H1 (cell line): ENCODE measurements around the gene HIVEP3. TPM values are rescaled to one million over a fixed set of nuclear protein-coding genes. Genes with fewer than 3 reads are reported as not detected.

ENCODE experiments used
- CTCF ChIA-PET: fragments of 300-600 bp; sonication (Branson Sonifier 250); formaldehyde crosslinking; loops from one replicate; lab custom pipeline; 2021; ENCODE audit not compliant: partially characterized antibody; lab: Charles Lee
- POLR2A ChIA-PET: fragments of 300-600 bp; sonication (Branson Sonifier 250); formaldehyde crosslinking; loops from one replicate; lab custom pipeline; 2021; ENCODE audit warnings: inconsistent platforms; ENCODE audit not compliant: partially characterized antibody; lab: Charles Lee
- DNase-seq, 2 experiments: peaks; one replicate each; pipeline versions ENCODE4 v3.0.0 to v3.0.0-alpha.2; 2010 to 2022; ENCODE audit warnings: low spot score in 2 of 2, low read depth in 1 of 2, mixed read lengths in 1 of 2
- FAIRE-seq: peaks from 2 replicates; lab custom pipeline; 2011; peaks lifted over from hg19 to GRCh38; lab: Jason Lieb, UNC
- H2AFZ ChIP-seq: 2 replicates; pipeline ENCODE4 v1.8.1; 2012; ENCODE audit warnings: low read length, inconsistent platforms
- H2AK5ac ChIP-seq: 2 replicates; pipeline ENCODE4 v1.6.1; 2013; ENCODE audit warnings: low read depth, low read length
- H2BK120ac ChIP-seq: replicated peaks from 2 replicates; pipeline ENCODE3; 2013; ENCODE audit warnings: low read depth, low read length, inconsistent platforms
- H2BK12ac ChIP-seq: 2 replicates; pipeline ENCODE4 v1.6.1; 2013; ENCODE audit warnings: low read depth, low read length
- H2BK15ac ChIP-seq: 2 replicates; pipeline ENCODE4 v1.6.1; 2013; ENCODE audit warnings: low read length
- H2BK20ac ChIP-seq: 2 replicates; pipeline ENCODE4 v1.6.1; 2013; ENCODE audit warnings: low read length
- H2BK5ac ChIP-seq: 2 replicates; pipeline ENCODE4 v1.6.1; 2013; ENCODE audit warnings: low read depth, low read length
- H3K14ac ChIP-seq: 2 replicates; pipeline ENCODE4 v1.6.1; 2013; ENCODE audit warnings: inconsistent platforms; ENCODE audit not compliant: insufficient read length
- H3K18ac ChIP-seq: 2 replicates; pipeline ENCODE4 v1.6.1; 2013; ENCODE audit warnings: low read length; ENCODE audit errors: extremely low read depth
- H3K23ac ChIP-seq: 2 replicates; pipeline ENCODE4 v1.6.1; 2013; ENCODE audit warnings: inconsistent platforms; ENCODE audit not compliant: insufficient read length
- H3K23me2 ChIP-seq: 2 replicates; pipeline ENCODE4 v1.6.1; 2013; ENCODE audit warnings: low read depth, low read length
- H3K27ac ChIP-seq: 2 replicates; pipeline ENCODE4 v1.6.1; 2011; ENCODE audit warnings: low read depth, low read length, inconsistent platforms
- H3K27me3 ChIP-seq, 4 experiments: replicated peaks in 1 of 4; 1 replicate in 1 of 4; 2 replicates in 3 of 4; pipeline versions ENCODE4 v1.6.1 to v1.8.1; 2011 to 2013; ENCODE audit warnings: low read length in 3 of 4, mild to moderate bottlenecking in 3 of 4, inconsistent platforms in 2 of 4, mixed read lengths in 2 of 4, moderate library complexity in 1 of 4; ENCODE audit not compliant: control insufficient read depth in 3 of 4, insufficient read depth in 3 of 4; ENCODE audit errors: extremely low read depth in 1 of 4
- H3K36me3 ChIP-seq, 4 experiments: 2 replicates each; pipeline versions ENCODE4 v1.6.1 to v1.8.1; 2011 to 2013; ENCODE audit warnings: mild to moderate bottlenecking in 4 of 4, low read length in 3 of 4, moderate library complexity in 2 of 4, control low read depth in 1 of 4, inconsistent platforms in 1 of 4; ENCODE audit not compliant: insufficient read depth in 4 of 4, control insufficient read depth in 2 of 4
- H3K4ac ChIP-seq: replicated peaks from 2 replicates; pipeline ENCODE3; 2013; ENCODE audit warnings: low read length, low read depth, mixed read lengths, inconsistent platforms; ENCODE audit not compliant: insufficient read length
- H3K4me1 ChIP-seq, 4 experiments: replicated peaks in 1 of 4; 1 replicate in 1 of 4; 2 replicates in 3 of 4; pipeline versions ENCODE4 v1.6.1 to v1.8.1; 2011 to 2013; ENCODE audit warnings: low read length in 3 of 4, inconsistent platforms in 2 of 4, mixed read lengths in 1 of 4; ENCODE audit not compliant: insufficient read depth in 4 of 4, control insufficient read depth in 3 of 4
- H3K4me2 ChIP-seq, 2 experiments: 2 replicates each; pipeline versions ENCODE4 v1.6.1 to v1.8.1; 2011 to 2013; ENCODE audit warnings: low read depth in 2 of 2, low read length in 2 of 2, control low read depth in 1 of 2, inconsistent platforms in 1 of 2, mild to moderate bottlenecking in 1 of 2; ENCODE audit not compliant: insufficient read depth in 1 of 2
- H3K4me3 ChIP-seq, 4 experiments: fragments of 200-600, 300-600 bp in 1 of 4; sonication (generic), shearing (Covaris generic), sonication (Bioruptor Twin) in 1 of 4; 2 replicates each; pipeline versions ENCODE4 v1.5.1 to v1.8.1; 2011 to 2016; ENCODE audit warnings: low read length in 4 of 4, low read depth in 3 of 4, control low read depth in 2 of 4, inconsistent platforms in 2 of 4, mild to moderate bottlenecking in 2 of 4, mixed read lengths in 1 of 4, moderate library complexity in 1 of 4; ENCODE audit not compliant: insufficient read depth in 2 of 4; ENCODE audit errors: extremely low read depth in 1 of 4
- H3K56ac ChIP-seq: replicated peaks from 2 replicates; pipeline ENCODE3; 2013; ENCODE audit warnings: low read depth, mild to moderate bottlenecking, mixed read lengths, low read length, inconsistent platforms; ENCODE audit not compliant: insufficient read length
- H3K79me1 ChIP-seq: 2 replicates; pipeline ENCODE4 v1.6.1; 2013; ENCODE audit warnings: low read depth, low read length, control low read depth
- H3K79me2 ChIP-seq, 2 experiments: 2 replicates each; pipeline versions ENCODE4 v1.6.1 to v1.8.1; 2012 to 2013; ENCODE audit warnings: low read length in 2 of 2, mild to moderate bottlenecking in 2 of 2, inconsistent platforms in 1 of 2; ENCODE audit not compliant: insufficient read depth in 2 of 2, control insufficient read depth in 1 of 2
- H3K9ac ChIP-seq, 4 experiments: replicated peaks in 1 of 4; 1 replicate in 1 of 4; 2 replicates in 3 of 4; pipeline versions ENCODE4 v1.6.1 to v1.8.1; 2011 to 2013; ENCODE audit warnings: low read depth in 3 of 4, low read length in 3 of 4, control low read depth in 2 of 4, mild to moderate bottlenecking in 2 of 4, moderate library complexity in 2 of 4, inconsistent platforms in 1 of 4; ENCODE audit errors: extremely low read depth in 1 of 4
- H3K9me3 ChIP-seq, 2 experiments: 2 replicates each; pipeline versions ENCODE4 v1.6.1 to v1.8.1; 2012 to 2013; ENCODE audit warnings: mild to moderate bottlenecking in 2 of 2, moderate library complexity in 2 of 2, control low read depth in 1 of 2, inconsistent platforms in 1 of 2, low read depth in 1 of 2, low read length in 1 of 2, mixed read lengths in 1 of 2; ENCODE audit not compliant: insufficient read depth in 2 of 2
- H4K20me1 ChIP-seq, 2 experiments: replicated peaks in 1 of 2; 2 replicates each; pipeline versions ENCODE3 to v1.8.1; 2011 to 2013; ENCODE audit warnings: inconsistent platforms in 2 of 2, low read length in 2 of 2, mild to moderate bottlenecking in 1 of 2; ENCODE audit not compliant: insufficient read depth in 2 of 2, control insufficient read depth in 1 of 2
- H4K5ac ChIP-seq: 2 replicates; pipeline ENCODE4 v1.6.1; 2013; ENCODE audit warnings: low read length, low read depth, mixed read lengths, inconsistent platforms; ENCODE audit not compliant: insufficient read length
- H4K8ac ChIP-seq: 2 replicates; pipeline ENCODE4 v1.8.0; 2013; ENCODE audit warnings: mild to moderate bottlenecking, moderate library complexity, low read length, inconsistent platforms; ENCODE audit not compliant: insufficient read depth; ENCODE audit errors: extremely low read depth
- H4K91ac ChIP-seq: replicated peaks from 2 replicates; pipeline ENCODE3; 2013; ENCODE audit warnings: low read length, mixed read lengths, inconsistent platforms; ENCODE audit not compliant: insufficient read length
- CBX5 ChIP-seq: fragments of 300-800, 300-1000 bp; sonication (generic); IDR thresholded peaks from 2 replicates; pipeline ENCODE4 v1.7.1; 2016; ENCODE audit warnings: antibody characterized with exemption, low read length, low read depth
- CBX8 ChIP-seq: fragments of 300-800, 300-1000 bp; sonication (generic); IDR thresholded peaks from 2 replicates; pipeline ENCODE4 v1.7.1; 2016; ENCODE audit warnings: low read depth, low read length, borderline replicate concordance
- CEBPB ChIP-seq: IDR thresholded peaks from 2 replicates; pipeline ENCODE4 v1.6.1; 2012; ENCODE audit warnings: low read depth, low read length
- HDAC6 ChIP-seq: IDR thresholded peaks from one replicate; pipeline ENCODE4 v1.7.1; 2012; ENCODE audit warnings: low read depth, mild to moderate bottlenecking, inconsistent platforms, low read length, moderate library complexity
- KDM5A ChIP-seq: fragments of 200-600 bp; IDR thresholded peaks from 2 replicates; pipeline ENCODE4 v1.7.1; 2012; ENCODE audit warnings: mild to moderate bottlenecking, low read length, inconsistent platforms, mixed read lengths
- MAFK ChIP-seq: IDR thresholded peaks from 2 replicates; pipeline ENCODE4 v1.6.1; 2012; ENCODE audit warnings: low read depth, mild to moderate bottlenecking, improper control_type of control experiment, low read length
- POLR2A ChIP-seq, 2 experiments: IDR thresholded peaks; 1 replicate in 1 of 2; 2 replicates in 1 of 2; pipeline ENCODE4 v1.6.1; 2011; ENCODE audit warnings: low read depth in 2 of 2, low read length in 2 of 2, mild to moderate bottlenecking in 2 of 2; ENCODE audit errors: control extremely low read depth in 1 of 2
- RAD21 ChIP-seq, 2 experiments: IDR thresholded peaks in 1 of 2; conservative IDR thresholded peaks in 1 of 2; 2 replicates each; pipeline ENCODE4 v1.6.1; 2011; ENCODE audit warnings: low read depth in 2 of 2, low read length in 2 of 2, improper control_type of control experiment in 1 of 2, inconsistent platforms in 1 of 2, mild to moderate bottlenecking in 1 of 2, moderate library complexity in 1 of 2
- RFX5 ChIP-seq: IDR thresholded peaks from 2 replicates; pipeline ENCODE4 v1.6.1; 2011; ENCODE audit warnings: low read depth, low read length, improper control_type of control experiment, borderline replicate concordance
- SP2 ChIP-seq: IDR thresholded peaks from 2 replicates; pipeline ENCODE4 v1.6.1; 2012; ENCODE audit warnings: mild to moderate bottlenecking, low read length, inconsistent platforms
- WGBS, 2 experiments: shearing (Covaris generic) in 1 of 2; methylation state at CpG; one replicate each; pipeline versions ENCODE4 v1.1.6 to v1.1.7; 2013 to 2015; ENCODE audit warnings: low lambda C conversion rate in 2 of 2, mixed read lengths in 2 of 2, inconsistent platforms in 1 of 2, low coverage in 1 of 2, missing lambda C conversion rate in 1 of 2; ENCODE audit not compliant: insufficient replicate concordance in 2 of 2, insufficient coverage in 1 of 2, insufficient read length in 1 of 2; ENCODE audit errors: extremely low coverage in 1 of 2, missing lambda C conversion rate in 1 of 2; 5-methylcytosine and 5-hydroxymethylcytosine counted together
- polyA plus RNA-seq, 7 experiments: library from polyadenylated mRNA; depleted of rRNA in 3 of 7; stranded (reverse) in 5 of 7; unstranded in 2 of 7; fragments of >200 nt in 5 of 7; fragments of 200-250 nt in 2 of 7; gene quantifications; 1 replicate in 5 of 7; 2 replicates in 1 of 7; 4 replicates in 1 of 7; pipeline versions ENCODE4 v1.2.1 to v1.2.3, GENCODE V29; 2011 to 2013; ENCODE audit warnings: missing spikeins in 2 of 7, mixed read lengths in 2 of 7
- total RNA-seq: library from RNA; stranded (reverse); fragmentation: NEBNext Ultra II Directional; extraction: Animal tissue kit (Norgen Biotek cat#: 25700); gene quantifications from 2 replicates; pipeline ENCODE4 v1.2.1, GENCODE V29; 2021
- TF ChIP-seq, protein P1 (sequence below): IDR thresholded peaks from 2 replicates; pipeline ENCODE4 v1.6.1; 2012; ENCODE audit warnings: low read length, inconsistent platforms

The HIVEP3 gene
- total and polyA plus RNA-seq, 2 of the 8 experiments (the other 6 are each of a cell fraction or from before 2014, with no cell fraction given): 0.24 to 0.69 TPM

DNA sequence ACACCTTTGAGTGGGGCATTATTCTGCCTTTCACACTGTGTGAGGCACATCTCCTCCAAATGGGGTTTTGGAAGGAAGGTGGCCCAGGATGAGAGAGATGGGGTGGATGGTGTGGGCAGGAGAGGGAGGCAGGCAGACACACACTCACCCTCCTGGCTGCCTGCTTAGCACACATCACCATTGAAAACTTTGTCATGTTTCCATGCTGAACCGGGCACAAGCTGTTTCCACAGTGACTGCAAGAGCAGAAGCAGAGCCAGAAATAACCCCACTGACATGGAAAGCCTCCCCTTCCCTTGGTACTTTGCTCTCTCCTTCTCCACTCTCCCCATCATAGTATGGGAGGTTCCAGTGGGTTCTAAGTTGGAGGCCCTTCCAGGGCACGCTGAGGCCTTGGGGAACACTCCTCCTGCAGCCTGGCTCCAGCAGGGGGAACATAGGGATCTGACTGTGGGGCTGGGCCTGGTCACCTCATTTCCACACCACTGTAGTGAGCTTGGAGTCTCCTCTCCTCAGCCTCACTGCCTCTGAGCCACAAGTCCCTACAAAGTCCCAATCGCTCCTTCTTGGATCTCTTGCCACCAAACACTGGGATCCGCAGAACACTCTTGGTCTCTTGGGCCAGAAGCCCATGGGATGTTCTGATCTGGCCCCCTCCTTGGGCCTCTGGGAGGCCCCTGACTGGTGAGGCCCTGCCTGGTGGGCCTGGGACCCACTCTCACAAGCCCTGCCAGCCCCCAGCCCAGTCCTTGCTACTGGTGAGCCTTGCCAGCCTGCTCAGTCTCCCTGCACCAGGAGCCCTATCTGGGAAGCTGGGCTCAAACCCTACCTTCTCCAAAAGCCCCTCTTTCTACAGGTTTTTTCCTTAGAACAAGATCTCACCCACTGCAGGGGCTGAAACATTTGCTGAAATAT is 271.2 kb downstream of the HIVEP3 start:
- 88% methylated on average over 4 of the region's 4 CpGs; no CpG with 5 or more reads in 1 of the 2 experiments for WGBS, 2 experiments
- TF ChIP-seq POLR2A (IDR thresholded peaks at IDR 0.05; ENCODE audit: control extremely low read depth in 1 of 2, low read depth in 2 of 2, low read length in 2 of 2): no peak
- TF ChIP-seq RAD21 (IDR thresholded peaks at IDR 0.05 in 1 of 2, conservative IDR thresholded peaks at IDR 0.05 in 1 of 2; ENCODE audit: low read depth in 2 of 2, low read length in 2 of 2): no peak
- TF ChIP-seq MAFK: no peak
- no peak for TF ChIP-seq HDAC6
- no peak for TF ChIP-seq CBX5
- no peak for TF ChIP-seq KDM5A
- TF ChIP-seq CBX8: no peak
- TF ChIP-seq RFX5: no peak
- no peak for TF ChIP-seq CEBPB
- no peak for TF ChIP-seq SP2
- TF ChIP-seq, protein P1, sequence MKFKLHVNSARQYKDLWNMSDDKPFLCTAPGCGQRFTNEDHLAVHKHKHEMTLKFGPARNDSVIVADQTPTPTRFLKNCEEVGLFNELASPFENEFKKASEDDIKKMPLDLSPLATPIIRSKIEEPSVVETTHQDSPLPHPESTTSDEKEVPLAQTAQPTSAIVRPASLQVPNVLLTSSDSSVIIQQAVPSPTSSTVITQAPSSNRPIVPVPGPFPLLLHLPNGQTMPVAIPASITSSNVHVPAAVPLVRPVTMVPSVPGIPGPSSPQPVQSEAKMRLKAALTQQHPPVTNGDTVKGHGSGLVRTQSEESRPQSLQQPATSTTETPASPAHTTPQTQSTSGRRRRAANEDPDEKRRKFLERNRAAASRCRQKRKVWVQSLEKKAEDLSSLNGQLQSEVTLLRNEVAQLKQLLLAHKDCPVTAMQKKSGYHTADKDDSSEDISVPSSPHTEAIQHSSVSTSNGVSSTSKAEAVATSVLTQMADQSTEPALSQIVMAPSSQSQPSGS: no peak

More for the DNA sequence above, 271.2 kb downstream of the HIVEP3 start:
- no peak overlapping the region for H3K23ac ChIP-seq
- H2BK5ac ChIP-seq: no peak overlapping the region
- no peak overlapping the region for H4K8ac ChIP-seq
- H2BK15ac ChIP-seq: no peak overlapping the region
- no peak overlapping the region for H3K18ac ChIP-seq
- no peak overlapping the region for H3K9ac ChIP-seq
- no peaks in the 10 kb centered on the region for H3K79me1 ChIP-seq
- FAIRE-seq (no peak), DNase-seq (no peak)
- no peaks in the 10 kb centered on the region for H3K27me3 ChIP-seq
- no peaks in the 10 kb centered on the region for H3K36me3 ChIP-seq
- H3K4me2 ChIP-seq: no peak overlapping the region
- no peak overlapping the region for H3K27ac ChIP-seq
- H3K23me2 ChIP-seq: no peaks in the 10 kb centered on the region
- H2BK120ac ChIP-seq: no peak overlapping the region
- no peaks in the 10 kb centered on the region for H3K79me2 ChIP-seq
- H4K91ac ChIP-seq: no peak overlapping the region
- no peak overlapping the region for H3K4ac ChIP-seq
- CTCF ChIA-PET: no interaction called here
- H3K4me1 ChIP-seq: peaks cover 0 to 7% (median 2%) of the 10 kb centered on the region in 4 experiments; a peak in 4 of 7 replicates
- no peak overlapping the region for H2BK12ac ChIP-seq
- H2BK20ac ChIP-seq: no peak overlapping the region
- no peak overlapping the region for H3K56ac ChIP-seq
- H3K4me3 ChIP-seq: no peak overlapping the region
- H4K5ac ChIP-seq: no peak overlapping the region
- no peak overlapping the region for H3K14ac ChIP-seq
- POLR2A ChIA-PET: interaction anchor here (0.6 kb wide), 1 partner anchor 354 kb away, joined by 3 read pairs; no protein-coding TSS in a partner anchor
- H2AFZ ChIP-seq: no peak overlapping the region
- H4K20me1 ChIP-seq: no peaks in the 10 kb centered on the region
- H2AK5ac ChIP-seq: no peak overlapping the region
- H3K9me3 ChIP-seq: no peaks in the 10 kb centered on the region
